HG03469 (cell line): Measurements from ENCODE around the gene KRTAP4-2.
"Not testable (repeated sequence)": the region's sequence is repeated elsewhere in the genome, so short reads cannot be mapped to it uniquely, and the experiment has no call there.

Source experiments
- ATAC-seq: cut with Tn5 transposase; IDR thresholded peaks from one replicate; pipeline ENCODE4 v1.9.1; 2021; ENCODE audit warnings: mild to moderate bottlenecking, moderate library complexity, moderate number of reproducible peaks; ENCODE audit not compliant: unreplicated experiment

The KRTAP4-2 gene

GRCh38 chr17:41177727-41178271, at the start of gene KRTAP4-2:
Gene KRTAP4-2 (minus strand): TSS chr17:41178221. CDS start chr17:41178164, 57 bp downstream.
- ATAC-seq = no peak

- ATAC-seq = not testable (repeated sequence)
Observed at GRCh38 chr17:41226598-41227095, 48.6 kb upstream of the KRTAP4-2 start, which contains the start of gene KRTAP9-2. Gene KRTAP9-2 (plus strand): TSS chr17:41226648. CDS start chr17:41226655, 7 bp downstream.

- no peak for ATAC-seq
Observed at GRCh38 chr17:41226051-41226450, 48.0 kb upstream of the KRTAP4-2 start.

- no peak for ATAC-seq
Observed at GRCh38 chr17:41223821-41224220, 45.8 kb upstream of the KRTAP4-2 start.

- ATAC-seq = no peak
Observed at GRCh38 chr17:41215681-41216080, 37.7 kb upstream of the KRTAP4-2 start.

- no peak for ATAC-seq
Observed at GRCh38 chr17:41212524-41213169, 34.6 kb upstream of the KRTAP4-2 start.

GRCh38 chr17:41211845-41212466, 33.9 kb upstream of the KRTAP4-2 start:
- no peak for ATAC-seq

GRCh38 chr17:41199421-41200078, 21.5 kb upstream of the KRTAP4-2 start:
- ATAC-seq = no peak

- no peak for ATAC-seq
Observed at GRCh38 chr17:41196068-41196467, 18.0 kb upstream of the KRTAP4-2 start.

- no peak for ATAC-seq
Observed at GRCh38 chr17:41190328-41190727, 12.3 kb upstream of the KRTAP4-2 start.

GRCh38 chr17:41189837-41190318, 11.9 kb upstream of the KRTAP4-2 start, which contains the start of gene KRTAP9-1:
Gene KRTAP9-1 (plus strand): TSS chr17:41189887. CDS start chr17:41189887, 0 bp downstream.
- ATAC-seq = not testable (repeated sequence)

- no peak for ATAC-seq
Observed at GRCh38 chr17:41186872-41187271, 8.9 kb upstream of the KRTAP4-2 start.

GRCh38 chr17:41185001-41185400, 7.0 kb upstream of the KRTAP4-2 start:
- no peak for ATAC-seq

- ATAC-seq = no peak
Observed at GRCh38 chr17:41184480-41184961, 6.5 kb upstream of the KRTAP4-2 start, which contains the start of gene KRTAP4-1. Gene KRTAP4-1 (minus strand): TSS chr17:41184911. CDS start chr17:41184854, 57 bp downstream.

GRCh38 chr17:41178843-41179616, 1.0 kb upstream of the KRTAP4-2 start:
- ATAC-seq = no peak

GRCh38 chr17:41178341-41178740, 320 bp upstream of the KRTAP4-2 start:
- ATAC-seq = no peak

GRCh38 chr17:41176744-41177387, 1.2 kb downstream of the KRTAP4-2 start:
- no peak for ATAC-seq

GRCh38 chr17:41171886-41172285, 6.1 kb downstream of the KRTAP4-2 start:
- ATAC-seq = no peak

GRCh38 chr17:41168121-41168520, 9.9 kb downstream of the KRTAP4-2 start, which contains the start of gene KRTAP4-3:
Gene KRTAP4-3 (minus strand): TSS chr17:41168221. CDS start chr17:41168172, 49 bp downstream.
- ATAC-seq = no peak
